ENCODE measurements around the gene ALOX15. TPM values are rescaled to one million over a fixed set of nuclear protein-coding genes. Genes with fewer than 3 reads are reported as not detected.
"Not testable (repeated sequence)": the region's sequence is repeated elsewhere in the genome, so short reads cannot be mapped to it uniquely, and the experiment has no call there.

The ALOX15 gene
- total and polyA plus RNA-seq, 8 donors, result 0.03 to 3.1 (median 1.2) TPM; not detected in 5

- Histone ChIP-seq H3K9me3 (no peaks in the 10 kb centered on the region), H3K27ac (no peak overlapping the region), H3K36me3 (no peaks in the 10 kb centered on the region), H3K27me3 (peaks cover 0 to 11% (median 0%) of the 10 kb centered on the region in 3 donors), H3K4me3 (no peak overlapping the region), H3K4me1 (peaks cover 6 to 10% (median 10%) of the 10 kb centered on the region in 4 donors)
- intact Hi-C loops (cut with DNase I; ENCODE audit: low total_unique reads), result no loop called here
- TF ChIP-seq EP300 (IDR thresholded peaks at IDR 0.05) (no peak), POLR2AphosphoS5 (IDR thresholded peaks at IDR 0.05) (no peak), POLR2A (IDR thresholded peaks at IDR 0.05) (no peak)
- TF ChIP-seq, protein P1, sequence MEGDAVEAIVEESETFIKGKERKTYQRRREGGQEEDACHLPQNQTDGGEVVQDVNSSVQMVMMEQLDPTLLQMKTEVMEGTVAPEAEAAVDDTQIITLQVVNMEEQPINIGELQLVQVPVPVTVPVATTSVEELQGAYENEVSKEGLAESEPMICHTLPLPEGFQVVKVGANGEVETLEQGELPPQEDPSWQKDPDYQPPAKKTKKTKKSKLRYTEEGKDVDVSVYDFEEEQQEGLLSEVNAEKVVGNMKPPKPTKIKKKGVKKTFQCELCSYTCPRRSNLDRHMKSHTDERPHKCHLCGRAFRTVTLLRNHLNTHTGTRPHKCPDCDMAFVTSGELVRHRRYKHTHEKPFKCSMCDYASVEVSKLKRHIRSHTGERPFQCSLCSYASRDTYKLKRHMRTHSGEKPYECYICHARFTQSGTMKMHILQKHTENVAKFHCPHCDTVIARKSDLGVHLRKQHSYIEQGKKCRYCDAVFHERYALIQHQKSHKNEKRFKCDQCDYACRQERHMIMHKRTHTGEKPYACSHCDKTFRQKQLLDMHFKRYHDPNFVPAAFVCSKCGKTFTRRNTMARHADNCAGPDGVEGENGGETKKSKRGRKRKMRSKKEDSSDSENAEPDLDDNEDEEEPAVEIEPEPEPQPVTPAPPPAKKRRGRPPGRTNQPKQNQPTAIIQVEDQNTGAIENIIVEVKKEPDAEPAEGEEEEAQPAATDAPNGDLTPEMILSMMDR (IDR thresholded peaks at IDR 0.05), result no peak
- 76 to 83% (median 79%) methylated on average over 10 to 12 of the region's 12 CpGs for WGBS, 5 donors
- no peak for DNase-seq
These were observed 49.9 kb downstream of the ALOX15 start for GRCh38 chr17:4591529-4591928.

DNA sequence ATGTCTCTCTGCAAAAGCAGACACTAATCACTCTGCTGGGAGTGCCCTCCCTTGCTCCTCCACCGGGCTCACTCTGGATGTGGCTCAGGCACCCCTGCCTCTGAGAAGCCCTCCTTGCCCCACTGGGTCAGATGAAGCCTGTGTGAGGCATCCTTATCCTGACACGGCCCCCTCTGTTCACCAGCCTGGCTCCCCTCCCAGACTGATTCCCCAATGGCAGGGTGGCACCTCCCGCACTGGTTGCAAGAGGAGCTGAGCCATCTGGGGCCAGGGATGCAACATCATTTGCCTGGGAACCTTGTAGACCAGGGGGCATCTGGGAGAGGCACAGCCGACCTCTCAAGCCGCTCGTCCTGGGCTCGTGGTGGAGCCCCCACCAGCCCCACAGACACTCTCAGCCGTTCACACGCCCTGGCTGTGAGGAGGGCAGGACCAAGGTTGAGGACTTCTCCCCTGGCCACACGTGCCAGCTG is 50.5 kb downstream of the ALOX15 start:
- Histone ChIP-seq H3K36me3 (no peaks in the 10 kb centered on the region), H3K4me3 (no peak overlapping the region), H3K27me3 (peaks cover 0 to 12% (median 0%) of the 10 kb centered on the region in 3 donors), H3K9me3 (no peaks in the 10 kb centered on the region), H3K4me1 (peaks cover 6 to 10% (median 10%) of the 10 kb centered on the region in 4 donors), H3K27ac (no peak overlapping the region)
- TF ChIP-seq, protein P1 (IDR thresholded peaks at IDR 0.05), result no peak
- TF ChIP-seq POLR2A (IDR thresholded peaks at IDR 0.05) (no peak), EP300 (IDR thresholded peaks at IDR 0.05) (no peak), POLR2AphosphoS5 (IDR thresholded peaks at IDR 0.05) (no peak)
- 75 to 83% (median 81%) methylated on average over 3 to 10 of the region's 10 CpGs for WGBS, 5 donors
- intact Hi-C loops (cut with DNase I; ENCODE audit: low total_unique reads), result no loop called here
- DNase-seq, result no peak

GRCh38 chr17:4590042-4590441 is 51.4 kb downstream of the ALOX15 start:
- DNase-seq; H3K27ac ChIP-seq; H3K9me3 ChIP-seq; H3K4me3 ChIP-seq; intact Hi-C loops (cut with DNase I; ENCODE audit: low total_unique reads); H3K36me3 ChIP-seq: not testable (repeated sequence)
- WGBS, 5 donors, result 68 to 74% (median 71%) methylated on average over 9 to 11 of the region's 11 CpGs
- Histone ChIP-seq H3K27me3 (peaks cover 2 to 21% (median 4%) of the 10 kb centered on the region in 3 donors), H3K4me1 (peaks cover 2 to 11% (median 9%) of the 10 kb centered on the region in 4 donors)

DNA sequence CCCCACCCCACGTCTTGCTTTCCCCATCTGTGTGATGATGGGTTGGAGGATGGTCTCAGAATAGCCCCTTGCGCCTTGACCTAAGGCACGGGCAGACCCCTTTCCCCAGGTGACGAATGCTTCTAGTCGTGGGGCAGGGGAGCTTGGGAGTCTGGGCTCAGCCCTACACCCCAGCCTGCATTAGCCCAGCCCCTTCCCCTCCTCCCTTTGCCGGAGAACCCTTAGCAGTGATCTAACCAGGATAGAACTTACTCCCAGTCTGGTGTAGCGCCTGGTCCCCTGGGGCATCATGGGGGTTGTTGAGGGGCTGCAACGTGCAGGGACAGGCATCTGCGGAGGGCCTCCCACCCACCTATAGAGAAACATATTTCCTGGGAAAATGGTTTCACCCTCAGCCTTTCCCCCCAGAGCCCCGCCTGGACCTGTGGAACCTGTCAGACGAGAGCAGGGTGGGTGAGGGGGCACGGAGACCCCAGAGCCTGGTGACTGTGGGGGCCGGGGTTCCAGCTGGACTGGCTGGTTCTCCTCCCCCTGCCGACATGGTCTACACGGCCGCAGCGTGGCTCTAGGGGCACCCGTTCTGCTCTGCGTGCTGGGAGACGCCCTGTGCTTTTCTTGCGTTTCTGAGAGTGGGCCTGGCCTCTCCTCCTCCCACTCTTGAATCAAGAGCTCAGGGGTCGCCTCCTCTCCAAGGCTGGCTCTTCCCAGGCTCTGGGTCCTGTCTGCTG is 52.4 kb downstream of the ALOX15 start:
- Histone ChIP-seq H3K9me3 (no peaks in the 10 kb centered on the region), H3K4me3 (no peak overlapping the region), H3K36me3 (no peaks in the 10 kb centered on the region), H3K4me1 (peaks cover 10 to 15% (median 13%) of the 10 kb centered on the region in 4 donors), H3K27me3 (peaks cover 10 to 31% (median 14%) of the 10 kb centered on the region in 3 donors), H3K27ac (no peak overlapping the region)
- TF ChIP-seq EP300 (IDR thresholded peaks at IDR 0.05) (no peak), POLR2AphosphoS5 (IDR thresholded peaks at IDR 0.05) (no peak), POLR2A (IDR thresholded peaks at IDR 0.05) (no peak)
- TF ChIP-seq, protein P1 (IDR thresholded peaks at IDR 0.05), result no peak
- intact Hi-C loops (cut with DNase I; ENCODE audit: low total_unique reads), result no loop called here
- DNase-seq, result no peak
- 74 to 84% (median 80%) methylated on average over 17 to 22 of the region's 22 CpGs for WGBS, 5 donors

GRCh38 chr17:4588391-4588790 is 53.1 kb downstream of the ALOX15 start:
- Histone ChIP-seq H3K4me3 (no peak overlapping the region), H3K9me3 (no peaks in the 10 kb centered on the region), H3K4me1 (peaks cover 15 to 21% (median 19%) of the 10 kb centered on the region in 4 donors), H3K27ac (peak overlapping the region in 2 of 5 donors; percentile 8 to 34), H3K27me3 (peaks cover 15 to 38% (median 20%) of the 10 kb centered on the region in 3 donors), H3K36me3 (no peaks in the 10 kb centered on the region)
- TF ChIP-seq, protein P1 (IDR thresholded peaks at IDR 0.05), result no peak
- TF ChIP-seq POLR2AphosphoS5 (IDR thresholded peaks at IDR 0.05) (no peak), POLR2A (IDR thresholded peaks at IDR 0.05) (no peak), EP300 (IDR thresholded peaks at IDR 0.05) (no peak)
- WGBS, 5 donors, result 69 to 86% (median 73%) methylated on average over 3 to 11 of the region's 11 CpGs
- DNase-seq, result no peak
- intact Hi-C loops (cut with DNase I; ENCODE audit: low total_unique reads), result no loop called here

Measured in stomach (tissue), 9 donors.